Measurements from ENCODE around the gene PLGRKT.

DNA sequence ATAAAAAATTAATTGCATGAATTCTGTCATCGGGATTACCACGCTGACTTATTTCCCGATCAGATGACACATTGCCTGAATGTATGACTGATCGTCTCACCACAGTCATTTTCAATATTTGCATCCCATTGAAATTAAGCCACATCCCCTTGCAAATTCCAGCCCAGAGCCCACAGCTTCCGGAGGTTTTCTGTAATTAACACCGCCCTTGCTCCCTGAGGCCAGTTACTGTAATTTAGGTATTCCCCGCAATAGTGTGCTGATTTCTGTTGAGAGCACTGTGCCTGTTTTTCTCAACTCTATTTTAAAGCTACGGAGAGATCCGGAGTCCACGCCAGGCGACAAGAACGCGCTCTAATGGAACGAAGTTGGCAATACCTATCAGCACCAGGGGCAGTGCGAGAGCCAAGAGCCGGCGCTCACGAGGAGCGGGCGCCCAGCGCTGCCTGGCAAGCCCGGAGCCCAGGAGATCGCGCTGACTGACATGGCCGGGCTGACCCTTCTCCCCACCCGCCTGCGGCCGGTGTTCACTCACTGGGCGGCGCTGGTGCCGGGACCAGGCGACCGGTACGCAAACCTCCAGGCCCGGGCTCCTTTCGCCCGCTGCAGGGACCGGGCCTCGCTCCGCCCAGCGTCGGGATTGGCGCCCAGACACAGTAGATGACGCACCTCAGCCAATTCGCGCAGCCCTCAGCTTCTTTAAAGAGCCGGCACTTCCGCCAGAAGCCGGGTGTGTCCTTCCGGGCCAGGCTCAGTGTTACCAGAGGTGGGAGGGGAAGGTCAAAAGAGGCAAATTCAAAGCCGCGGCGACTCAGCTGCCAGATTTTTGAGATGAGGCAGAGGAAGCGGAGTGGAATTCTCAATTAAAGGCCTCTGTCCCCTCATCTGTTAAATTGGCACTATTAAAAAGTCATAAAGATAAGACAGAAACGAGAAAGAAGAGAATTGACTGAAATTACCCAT lies at the start of gene PLGRKT:
- no peak for TF ChIP-seq EZH2 (IDR thresholded peaks at IDR 0.05; ENCODE audit: insufficient read depth, poor library complexity, severe bottlenecking)
- TF ChIP-seq EZH2phosphoT487 (IDR thresholded peaks at IDR 0.05; ENCODE audit: insufficient read depth, low read depth) = no peak

Data from GM23248 (cell line).